BJ (cell line): ENCODE data around the gene MAMDC4. TPM values are rescaled to one million over a fixed set of nuclear protein-coding genes. Genes with fewer than 3 reads are reported as not detected.
A peak's percentile ranks its signal among the peaks of the same experiment; 100 is the strongest.

Experiments
- CTCF ChIA-PET: fragments of 350-600 bp; formaldehyde crosslinking; extraction: SDS; loops from one replicate; lab custom pipeline; 2021; ENCODE audit warnings: antibody characterized with exemption, inconsistent platforms; lab: Yijun Ruan, JAX
- POLR2A ChIA-PET: fragments of 300-600 bp; sonication (Branson Sonifier 250); formaldehyde crosslinking; extraction: SDS; loops from one replicate; lab custom pipeline; 2021; ENCODE audit warnings: antibody characterized with exemption; lab: Charles Lee
- DNase-seq: peaks from one replicate; pipeline ENCODE4 v3.0.0-alpha.2; 2011; ENCODE audit warnings: low read depth
- H3K27me3 ChIP-seq: 2 replicates; pipeline ENCODE4 v1.6.0; 2011; ENCODE audit warnings: low read length; ENCODE audit not compliant: control insufficient read depth, insufficient read depth
- H3K36me3 ChIP-seq: 2 replicates; pipeline ENCODE4 v1.5.1; 2011; ENCODE audit warnings: low read length; ENCODE audit not compliant: control insufficient read depth, insufficient read depth
- H3K4me3 ChIP-seq: 2 replicates; pipeline ENCODE4 v1.5.1; 2011; ENCODE audit warnings: low read depth, mild to moderate bottlenecking, control low read depth, low read length
- CTCF ChIP-seq: IDR thresholded peaks from 2 replicates; pipeline ENCODE4 v1.5.1; 2011; ENCODE audit warnings: low read depth, mild to moderate bottlenecking, control low read depth, inconsistent platforms, low read length, moderate library complexity; ENCODE audit not compliant: insufficient read depth
- polyA plus RNA-seq: library from polyadenylated mRNA; depleted of rRNA; stranded (reverse); fragments of >200 nt; gene quantifications from 2 replicates; pipeline ENCODE4 v1.2.3, GENCODE V29; 2011

Gene MAMDC4
- polyA plus RNA-seq, 1 experiment = 1.6 TPM

- ChIA-PET POLR2A (no interaction called here), CTCF (interaction anchor here (1.1 to 3.0 kb wide), 7 partner anchors 12 to 262 kb away, joined by 3 to 10 read pairs (median 6); partner anchors contain the start of genes AJM1 and TMEM141)
- H3K36me3 ChIP-seq = no peaks in the 10 kb centered on the region; the same call in 1 of the 2 replicates
- TF ChIP-seq CTCF = no peak
- no peak overlapping the region for H3K4me3 ChIP-seq
- DNase-seq = no peak
- H3K27me3 ChIP-seq = peaks cover 4% of the 10 kb centered on the region
These were observed 46.1 kb upstream of the MAMDC4 start for GRCh38 chr9:136806067-136806466.

GRCh38 chr9:136806631-136807201 lies 45.4 kb upstream of the MAMDC4 start:
- H3K27me3 ChIP-seq = peaks cover 2% of the 10 kb centered on the region
- ChIA-PET CTCF (interaction anchor here (1.1 to 3.0 kb wide), 7 partner anchors 13 to 261 kb away, joined by 3 to 10 read pairs (median 6); partner anchors contain the start of genes AJM1 and TMEM141), POLR2A (no interaction called here)
- TF ChIP-seq CTCF = no peak
- peak overlapping the region; percentile 88 for H3K4me3 ChIP-seq
- DNase-seq = no peak
- no peaks in the 10 kb centered on the region; the same call in 1 of the 2 replicates for H3K36me3 ChIP-seq

- no peak for DNase-seq
- Histone ChIP-seq H3K27me3 (peaks cover under 1% of the 10 kb centered on the region), H3K4me3 (peak within 1 kb of the TSS; percentile 88), H3K36me3 (no peaks in the 10 kb centered on the region; the same call in 1 of the 2 replicates)
- CTCF ChIA-PET = interaction anchor here (1.1 to 3.0 kb wide), 5 partner anchors 15 to 222 kb away, joined by 4 to 10 read pairs (median 7); partner anchors contain the start of genes AJM1 and TMEM141
- no peak for TF ChIP-seq CTCF
- POLR2A ChIA-PET = no interaction called here
These were observed 44.7 kb upstream of the MAMDC4 start, which contains the start of gene RABL6 for GRCh38 chr9:136807281-136808074. TSS of gene RABL6 (plus strand) at chr9:136807948. CDS start at chr9:136808197, 249 bp downstream.

- CTCF ChIA-PET = interaction anchor here (0.7 to 3.2 kb wide), 6 partner anchors 16 to 221 kb away, joined by 3 to 10 read pairs (median 8); partner anchors contain the start of genes AJM1 and TMEM141
- no peak for DNase-seq
- POLR2A ChIA-PET = no interaction called here
These were observed 43.9 kb upstream of the MAMDC4 start for GRCh38 chr9:136808075-136808805.

More at GRCh38 chr9:136808075-136808805, 43.9 kb upstream of the MAMDC4 start:
- TF ChIP-seq CTCF = no peak
- Histone ChIP-seq H3K27me3 (no peaks in the 10 kb centered on the region), H3K4me3 (peak overlapping the region; percentile 88), H3K36me3 (peaks cover 5% of the 10 kb centered on the region)
